Measurements from ENCODE around the gene ZNF709. TPM values are rescaled to one million over a fixed set of nuclear protein-coding genes. Genes with fewer than 3 reads are reported as not detected.

Gene ZNF709
- total and polyA plus RNA-seq, 2 of the 4 experiments (the other 2 are of a cell fraction) = 0.50 to 3.8 TPM

DNA sequence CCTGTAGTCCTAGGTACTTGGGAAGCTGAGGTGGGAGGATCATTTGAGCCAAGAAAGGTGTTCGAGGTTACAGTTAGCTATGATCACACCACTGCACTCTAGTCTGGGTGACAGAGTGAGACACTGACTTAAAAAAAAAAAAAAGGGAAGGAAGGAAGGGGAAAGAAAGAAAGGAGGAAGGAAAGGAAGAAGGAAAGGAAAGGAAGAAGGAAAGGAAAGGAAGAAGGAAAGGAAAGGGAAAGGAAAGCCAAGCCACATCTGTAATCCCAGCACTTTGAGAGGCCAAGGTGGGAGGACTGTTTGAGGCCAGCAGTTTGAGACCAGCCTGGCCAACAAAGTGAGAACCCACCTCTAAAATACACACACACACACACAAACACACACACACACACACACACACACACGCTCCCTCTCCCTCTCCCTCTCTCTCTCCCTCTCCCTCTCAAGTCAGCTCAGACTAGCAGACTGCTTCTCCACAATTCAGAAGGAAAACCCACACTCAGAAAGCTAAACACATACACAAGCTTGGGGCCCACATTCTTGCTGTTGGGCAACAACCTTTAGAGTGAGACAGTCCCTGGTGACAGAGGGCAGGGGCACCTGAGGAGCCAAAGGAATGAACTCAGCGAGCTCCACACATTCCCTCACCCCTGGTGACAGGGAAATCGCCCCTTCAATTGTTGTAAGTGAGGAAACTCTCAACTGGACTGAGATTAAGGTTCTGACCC is 2.7 kb downstream of the ZNF709 start:
- DNase-seq = no peak
- H3K18ac ChIP-seq (ENCODE audit: low read depth, low read length) = no peak overlapping the region
- no peak overlapping the region for H3K4ac ChIP-seq (ENCODE audit: low read depth, low read length)
- dilution Hi-C loops (cut with HindIII; ENCODE audit: low sequenced_read_pairs, unreplicated experiment) (no loop called here), in situ Hi-C loops (cut with MboI; ENCODE audit: low sequenced_read_pairs) (no loop called here), intact Hi-C loops (cut with micrococcal nuclease) (no loop called here)
- H3K9me3 ChIP-seq (ENCODE audit: control insufficient read depth, insufficient read depth, low read length) = no peaks in the 10 kb centered on the region; the same call in 1 of the 2 replicates
- H4K5ac ChIP-seq (ENCODE audit: low read depth, low read length) = no peak overlapping the region
- H2AFZ ChIP-seq (replicated peaks; ENCODE audit: low read length, poor library complexity) = no peak overlapping the region
- no peak overlapping the region for H2BK5ac ChIP-seq (ENCODE audit: low read depth, low read length, poor library complexity, severe bottlenecking)
- no peaks in the 10 kb centered on the region; the same call in 1 of the 2 replicates for H4K20me1 ChIP-seq (ENCODE audit: insufficient read depth, low read length)
- H3K23ac ChIP-seq (ENCODE audit: low read depth, low read length) = no peak overlapping the region
- H3K4me2 ChIP-seq (ENCODE audit: low read depth, low read length) = peak overlapping the region; percentile 27; the same call in 1 of the 2 replicates
- BruUV-seq (replicated peaks) = no TSS peak
- H2BK120ac ChIP-seq (ENCODE audit: low read depth, low read length) = no peak overlapping the region
- H3K36me3 ChIP-seq (ENCODE audit: control insufficient read depth, insufficient read depth, low read length) = peaks cover 5% of the 10 kb centered on the region
- no peak overlapping the region for H3K4me3 ChIP-seq (ENCODE audit: insufficient read depth, low read depth, low read length)
- peaks cover 6% of the 10 kb centered on the region for H3K4me1 ChIP-seq (ENCODE audit: control insufficient read depth, insufficient read depth, low read length)
- H2BK15ac ChIP-seq (ENCODE audit: low read depth, low read length) = no peak overlapping the region
- H3K79me1 ChIP-seq (ENCODE audit: low read depth in 1 of 2, low read length in 2 of 2) = peaks cover 32 to 36% of the 10 kb centered on the region in 2 experiments
- no peak overlapping the region for H4K91ac ChIP-seq (ENCODE audit: insufficient read depth, low read depth, low read length)
- WGBS, 2 experiments (ENCODE audit: extremely low coverage in 2 of 2, insufficient read length in 1 of 2) = no CpG with 5 or more reads among the region's 4 CpGs
- ChIA-PET POLR2A (ENCODE audit: unreplicated experiment) (no interaction called here), CTCF (interaction anchor here (0.6 kb wide), 1 partner anchor 142 kb away, joined by 3 read pairs; no protein-coding TSS in a partner anchor)
- no peak overlapping the region for H3K56ac ChIP-seq (ENCODE audit: extremely low read depth, insufficient read depth, low read length)
- H2BK20ac ChIP-seq (ENCODE audit: low read depth, low read length) = no peak overlapping the region
- H2AK9ac ChIP-seq (replicated peaks; ENCODE audit: low read depth, low read length, poor library complexity) = no peak overlapping the region
- H2AK5ac ChIP-seq (ENCODE audit: low read depth, low read length) = no peak overlapping the region
- H3K14ac ChIP-seq (replicated peaks; ENCODE audit: low read depth, low read length) = no peak overlapping the region
- no peak overlapping the region for H3K27ac ChIP-seq (ENCODE audit: insufficient read depth, low read length)
- H3K27me3 ChIP-seq (ENCODE audit: control insufficient read depth, insufficient read depth, low read length) = no peaks in the 10 kb centered on the region
- H3K9me1 ChIP-seq (ENCODE audit: insufficient read depth, low read length) = 0 out of 2 replicates have a peak, but pooled peaks cover 4% of the 10 kb centered on the region
- no peak overlapping the region for H3K9ac ChIP-seq (ENCODE audit: low read depth, low read length)
- no peak for ATAC-seq (ENCODE audit: low read depth)
- H4K8ac ChIP-seq (ENCODE audit: low read depth in 2 of 2, low read length in 2 of 2) = no peak overlapping the region
- TF ChIP-seq, protein P1, sequence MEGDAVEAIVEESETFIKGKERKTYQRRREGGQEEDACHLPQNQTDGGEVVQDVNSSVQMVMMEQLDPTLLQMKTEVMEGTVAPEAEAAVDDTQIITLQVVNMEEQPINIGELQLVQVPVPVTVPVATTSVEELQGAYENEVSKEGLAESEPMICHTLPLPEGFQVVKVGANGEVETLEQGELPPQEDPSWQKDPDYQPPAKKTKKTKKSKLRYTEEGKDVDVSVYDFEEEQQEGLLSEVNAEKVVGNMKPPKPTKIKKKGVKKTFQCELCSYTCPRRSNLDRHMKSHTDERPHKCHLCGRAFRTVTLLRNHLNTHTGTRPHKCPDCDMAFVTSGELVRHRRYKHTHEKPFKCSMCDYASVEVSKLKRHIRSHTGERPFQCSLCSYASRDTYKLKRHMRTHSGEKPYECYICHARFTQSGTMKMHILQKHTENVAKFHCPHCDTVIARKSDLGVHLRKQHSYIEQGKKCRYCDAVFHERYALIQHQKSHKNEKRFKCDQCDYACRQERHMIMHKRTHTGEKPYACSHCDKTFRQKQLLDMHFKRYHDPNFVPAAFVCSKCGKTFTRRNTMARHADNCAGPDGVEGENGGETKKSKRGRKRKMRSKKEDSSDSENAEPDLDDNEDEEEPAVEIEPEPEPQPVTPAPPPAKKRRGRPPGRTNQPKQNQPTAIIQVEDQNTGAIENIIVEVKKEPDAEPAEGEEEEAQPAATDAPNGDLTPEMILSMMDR (conservative IDR thresholded peaks at IDR 0.05; ENCODE audit: low read depth, low read length) = no peak
- TF ChIP-seq MXI1 (IDR thresholded peaks at IDR 0.05; ENCODE audit: borderline replicate concordance, low read depth, low read length) (no peak), MAZ (IDR thresholded peaks at IDR 0.05; ENCODE audit: borderline replicate concordance, low read depth, low read length) (no peak), RAD21 (IDR thresholded peaks at IDR 0.05; ENCODE audit: low read length) (no peak), CHD1 (IDR thresholded peaks at IDR 0.05; ENCODE audit: low read depth, low read length) (no peak), RFX5 (IDR thresholded peaks at IDR 0.05; ENCODE audit: low read depth, low read length) (no peak), BHLHE40 (IDR thresholded peaks at IDR 0.05; ENCODE audit: low read depth, low read length) (no peak), MAFK (IDR thresholded peaks at IDR 0.05; ENCODE audit: low read depth, low read length) (no peak), SMC3 (IDR thresholded peaks at IDR 0.05; ENCODE audit: low read depth, low read length) (no peak), NFE2L2 (IDR thresholded peaks at IDR 0.05; ENCODE audit: low read depth, low read length) (no peak), CEBPB (IDR thresholded peaks at IDR 0.05; ENCODE audit: low read depth, low read length) (no peak), POLR2A (IDR thresholded peaks at IDR 0.05; ENCODE audit: low read depth, low read length) (no peak), FOS (IDR thresholded peaks at IDR 0.05; ENCODE audit: low read depth, low read length) (no peak)
- TF ChIP-seq, protein P2, sequence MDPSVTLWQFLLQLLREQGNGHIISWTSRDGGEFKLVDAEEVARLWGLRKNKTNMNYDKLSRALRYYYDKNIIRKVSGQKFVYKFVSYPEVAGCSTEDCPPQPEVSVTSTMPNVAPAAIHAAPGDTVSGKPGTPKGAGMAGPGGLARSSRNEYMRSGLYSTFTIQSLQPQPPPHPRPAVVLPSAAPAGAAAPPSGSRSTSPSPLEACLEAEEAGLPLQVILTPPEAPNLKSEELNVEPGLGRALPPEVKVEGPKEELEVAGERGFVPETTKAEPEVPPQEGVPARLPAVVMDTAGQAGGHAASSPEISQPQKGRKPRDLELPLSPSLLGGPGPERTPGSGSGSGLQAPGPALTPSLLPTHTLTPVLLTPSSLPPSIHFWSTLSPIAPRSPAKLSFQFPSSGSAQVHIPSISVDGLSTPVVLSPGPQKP (IDR thresholded peaks at IDR 0.05; ENCODE audit: borderline replicate concordance, low read depth, low read length) = no peak
- TF ChIP-seq, protein P3, sequence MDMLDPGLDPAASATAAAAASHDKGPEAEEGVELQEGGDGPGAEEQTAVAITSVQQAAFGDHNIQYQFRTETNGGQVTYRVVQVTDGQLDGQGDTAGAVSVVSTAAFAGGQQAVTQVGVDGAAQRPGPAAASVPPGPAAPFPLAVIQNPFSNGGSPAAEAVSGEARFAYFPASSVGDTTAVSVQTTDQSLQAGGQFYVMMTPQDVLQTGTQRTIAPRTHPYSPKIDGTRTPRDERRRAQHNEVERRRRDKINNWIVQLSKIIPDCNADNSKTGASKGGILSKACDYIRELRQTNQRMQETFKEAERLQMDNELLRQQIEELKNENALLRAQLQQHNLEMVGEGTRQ (IDR thresholded peaks at IDR 0.05; ENCODE audit: low read depth, low read length) = no peak
